NCI-H460 (cell line): ENCODE results near the gene AHRR. TPM values are rescaled to one million over a fixed set of nuclear protein-coding genes. Genes with fewer than 3 reads are reported as not detected.
A peak's percentile ranks its signal among the peaks of the same experiment; 100 is the strongest.
"Not testable (repeated sequence)": the region's sequence is repeated elsewhere in the genome, so short reads cannot be mapped to it uniquely, and the experiment has no call there.

ENCODE experiments used
- DNase-seq: peaks from one replicate; pipeline ENCODE4 v3.0.0-alpha.2; 2016; ENCODE audit warnings: low read depth; ENCODE audit errors: extremely low read depth
- total RNA-seq: library from RNA; depleted of rRNA; stranded (reverse); fragments of >200 nt; shearing (Covaris generic); gene quantifications from 2 replicates; pipeline ENCODE4 v1.2.3, GENCODE V29; 2014

Gene AHRR
- total RNA-seq, 1 experiment from 2014 or later: 3.7 TPM

- no peak for DNase-seq
Observed at GRCh38 chr5:362978-363765, 41.7 kb downstream of the AHRR start.

DNA sequence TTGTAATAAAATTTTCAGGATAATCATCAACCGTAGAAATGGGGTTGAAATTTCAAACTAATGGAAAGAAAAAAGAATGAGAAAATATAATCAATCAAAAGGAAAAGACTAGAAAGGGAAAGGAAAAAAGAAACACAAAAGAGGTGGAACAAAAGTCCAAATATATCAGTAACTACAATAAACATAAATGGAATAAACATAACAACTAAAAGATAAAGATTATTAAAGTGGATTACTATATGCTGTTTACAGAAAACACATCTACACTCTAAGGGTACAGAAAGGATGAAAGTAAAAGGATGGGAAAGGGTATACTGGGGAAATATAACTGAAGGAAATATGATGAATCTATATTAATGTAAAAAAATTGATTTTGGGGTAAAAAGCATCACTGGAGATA lies 43.0 kb downstream of the AHRR start:
- no peak for DNase-seq

- DNase-seq: no peak
Observed at GRCh38 chr5:366541-367357, 45.2 kb downstream of the AHRR start.

GRCh38 chr5:367358-368130 lies 46.0 kb downstream of the AHRR start:
- DNase-seq: no peak

DNA sequence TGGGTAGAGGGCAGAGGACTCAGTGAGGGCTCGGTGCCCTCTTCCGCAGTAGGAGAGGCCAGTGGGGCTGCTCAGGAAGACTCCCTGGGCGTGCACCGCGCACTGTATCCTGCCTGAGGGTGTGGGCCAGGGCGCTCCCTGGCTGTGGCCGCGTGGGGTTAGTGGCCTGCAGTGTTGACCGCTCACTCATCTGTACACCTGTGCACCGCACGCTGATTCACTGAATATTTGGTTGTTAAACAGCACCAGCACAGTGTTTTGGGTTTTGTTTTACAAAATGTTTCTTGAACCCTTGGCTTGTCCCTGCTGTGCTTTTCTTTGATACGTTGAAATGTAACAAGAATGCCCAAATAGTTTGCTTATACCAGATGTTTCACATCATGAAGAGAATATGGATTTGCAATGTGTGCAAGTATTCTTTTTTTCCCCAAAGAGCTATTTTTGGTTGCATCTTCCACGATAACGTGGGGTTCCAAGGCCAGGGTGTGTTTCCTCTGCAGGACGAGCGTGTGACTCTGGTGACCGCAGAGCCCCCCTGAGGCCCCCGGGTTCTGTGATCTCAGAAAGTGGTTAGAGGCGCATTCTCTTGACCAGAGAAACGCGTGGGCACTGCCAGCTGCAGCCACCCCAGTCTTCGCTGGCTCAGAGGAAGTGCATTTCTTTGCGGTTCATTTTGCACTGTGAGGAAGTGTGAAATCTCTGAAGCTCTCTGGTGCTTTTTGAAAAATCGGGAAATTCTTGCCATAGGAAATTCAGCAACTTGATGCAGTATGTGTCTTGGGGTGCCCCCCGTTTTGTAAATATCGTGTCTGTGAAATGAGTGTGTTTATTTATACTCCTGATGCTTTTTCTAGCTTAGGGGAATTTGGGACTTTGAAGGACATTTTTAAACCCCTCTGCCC lies 46.9 kb downstream of the AHRR start:
- DNase-seq: no peak

DNA sequence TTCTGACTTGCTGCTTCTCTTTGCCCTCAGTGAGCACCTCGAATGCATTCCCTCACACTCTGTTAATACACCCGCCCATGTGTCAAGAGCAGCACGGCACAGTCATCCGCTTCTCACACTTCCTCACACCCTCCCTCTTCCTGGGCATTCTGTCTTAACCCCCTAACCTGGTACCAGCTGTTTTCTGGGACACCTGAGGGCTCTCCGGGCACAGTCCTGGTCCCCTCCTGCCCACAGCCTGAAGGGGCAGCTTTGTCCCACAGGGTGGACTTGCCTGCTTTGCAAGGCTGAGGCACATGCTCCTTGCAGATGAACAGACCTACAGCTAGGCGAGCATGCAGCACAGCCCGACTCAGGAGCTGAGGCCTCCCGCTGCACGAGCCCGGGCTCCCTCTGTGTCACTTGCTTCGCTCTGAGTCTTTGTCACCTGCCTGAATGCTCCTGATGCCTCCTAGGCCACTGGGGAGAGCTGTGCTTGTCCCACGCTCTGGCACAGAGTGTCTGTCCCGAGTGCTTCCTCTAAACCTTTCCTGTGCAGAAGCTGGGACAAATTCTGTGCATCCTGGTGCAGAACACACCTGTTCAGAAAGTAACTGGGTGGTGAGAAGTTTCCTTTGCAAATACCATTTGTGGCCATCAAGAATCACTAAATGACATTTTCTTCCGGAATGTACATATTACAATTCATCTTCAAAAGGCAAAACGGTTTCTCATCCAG lies 47.8 kb downstream of the AHRR start:
- DNase-seq: no peak

DNA sequence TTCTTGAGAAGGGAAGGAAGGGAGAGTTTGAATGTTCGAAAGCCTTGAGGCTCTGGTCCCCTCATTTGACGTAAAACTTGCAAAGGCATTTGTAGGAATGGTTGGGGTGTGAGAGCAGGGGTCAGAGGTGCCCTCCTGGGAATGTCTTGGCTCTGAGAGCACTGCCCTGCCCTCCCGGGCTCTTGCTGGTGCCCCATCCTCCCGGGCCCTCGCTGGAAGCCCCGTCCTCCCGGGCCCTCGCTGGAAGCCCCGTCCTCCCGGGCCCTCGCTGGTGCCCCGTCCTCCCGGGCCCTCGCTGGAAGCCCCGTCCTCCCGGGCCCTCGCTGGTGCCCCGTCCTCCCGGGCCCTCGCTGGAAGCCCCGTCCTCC lies 48.3 kb downstream of the AHRR start:
- not testable (repeated sequence) for DNase-seq

DNA sequence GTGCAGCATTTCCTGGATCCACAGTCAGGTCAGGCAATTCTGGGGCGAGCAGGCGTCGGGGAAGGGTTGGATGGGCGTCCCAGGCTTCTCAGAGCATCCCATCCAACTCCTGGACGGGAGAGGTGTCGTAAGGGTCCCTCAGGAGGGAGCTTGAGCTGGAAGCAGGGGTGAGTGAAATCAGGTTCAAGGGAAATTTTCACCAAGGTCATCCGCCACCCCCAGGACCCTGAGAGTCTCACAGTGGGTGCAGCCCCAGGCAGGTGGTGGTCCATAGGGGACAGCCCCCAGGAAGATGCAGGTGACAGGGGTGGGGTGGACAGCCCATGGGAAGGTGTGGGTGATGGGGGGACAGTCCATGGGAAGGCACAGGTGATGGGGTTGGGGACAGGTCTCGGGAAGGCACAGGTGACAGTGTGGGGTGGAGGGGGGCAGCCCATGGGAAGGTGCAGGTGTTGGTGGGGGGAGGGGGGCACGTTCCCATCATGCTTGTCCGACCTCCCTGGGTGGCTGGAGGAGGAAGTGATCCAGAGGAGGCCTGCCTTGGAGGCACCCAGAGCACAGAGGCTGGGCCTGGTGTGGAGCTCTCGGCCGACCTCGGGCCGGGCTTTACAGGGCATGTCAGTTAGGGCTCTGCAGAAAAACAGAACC lies 48.9 kb downstream of the AHRR start:
- DNase-seq: no peak

GRCh38 chr5:370959-371810 lies 49.7 kb downstream of the AHRR start:
- no peak for DNase-seq

DNA sequence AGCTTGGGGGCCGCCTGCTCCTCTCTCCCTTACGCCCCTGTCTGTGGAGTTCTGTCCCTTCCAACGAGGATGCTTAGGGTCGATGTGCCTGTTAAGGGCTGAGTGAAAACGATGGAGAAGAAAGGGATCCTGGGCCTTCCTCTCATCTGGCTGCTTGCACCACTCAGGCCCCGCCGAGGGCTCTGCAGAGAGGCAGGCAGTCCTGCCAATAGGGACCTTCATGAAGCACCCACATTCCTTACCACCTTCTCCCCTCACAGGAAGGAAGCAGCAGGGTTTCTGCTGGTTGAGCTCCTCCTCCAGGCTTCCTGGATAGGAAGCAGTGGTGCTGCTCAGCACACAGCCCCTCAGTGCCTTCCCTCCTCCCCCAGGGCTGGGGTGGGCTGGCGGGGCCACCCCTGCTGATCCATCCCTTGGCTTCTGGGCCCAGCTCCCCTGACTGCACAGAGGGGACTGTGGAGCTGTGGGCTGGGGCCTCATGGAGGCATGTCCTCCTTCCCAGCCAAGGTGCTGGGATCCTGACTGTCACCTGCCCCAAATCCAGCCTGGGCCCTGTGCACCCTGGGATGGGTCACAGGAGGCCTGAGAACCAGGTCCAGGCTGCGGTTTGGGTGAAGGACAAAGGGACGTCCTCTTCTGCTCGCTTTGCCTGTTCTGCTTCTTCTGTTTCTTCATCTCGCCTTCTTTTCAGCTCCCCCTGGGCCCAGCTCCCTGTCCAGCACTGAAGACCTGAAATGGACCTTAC lies 50.5 kb downstream of the AHRR start:
- DNase-seq: no peak

DNA sequence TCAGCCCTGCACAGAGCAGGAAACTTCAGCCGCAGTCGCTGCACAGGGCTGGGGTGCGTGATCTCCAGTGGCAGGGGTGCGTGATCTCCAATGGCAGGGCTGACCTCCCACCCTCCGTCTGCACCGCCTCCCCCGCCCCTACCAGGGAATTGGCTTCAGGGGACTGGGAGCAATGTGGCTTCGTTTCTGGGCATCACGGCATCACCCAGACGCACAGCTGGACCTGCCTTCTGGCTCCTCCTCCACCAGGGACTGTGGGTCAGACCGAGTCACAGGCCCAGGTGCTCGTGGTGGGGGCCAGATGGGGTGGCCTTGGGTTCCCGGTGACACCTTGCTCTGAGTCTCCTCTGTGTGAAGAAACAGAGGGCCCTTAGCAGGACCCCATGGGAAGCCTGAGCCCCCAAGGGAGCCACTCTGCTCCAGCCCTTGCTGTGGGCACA lies 51.1 kb downstream of the AHRR start:
- DNase-seq: no peak

GRCh38 chr5:372996-373709 lies 51.6 kb downstream of the AHRR start:
- DNase-seq: no peak

DNA sequence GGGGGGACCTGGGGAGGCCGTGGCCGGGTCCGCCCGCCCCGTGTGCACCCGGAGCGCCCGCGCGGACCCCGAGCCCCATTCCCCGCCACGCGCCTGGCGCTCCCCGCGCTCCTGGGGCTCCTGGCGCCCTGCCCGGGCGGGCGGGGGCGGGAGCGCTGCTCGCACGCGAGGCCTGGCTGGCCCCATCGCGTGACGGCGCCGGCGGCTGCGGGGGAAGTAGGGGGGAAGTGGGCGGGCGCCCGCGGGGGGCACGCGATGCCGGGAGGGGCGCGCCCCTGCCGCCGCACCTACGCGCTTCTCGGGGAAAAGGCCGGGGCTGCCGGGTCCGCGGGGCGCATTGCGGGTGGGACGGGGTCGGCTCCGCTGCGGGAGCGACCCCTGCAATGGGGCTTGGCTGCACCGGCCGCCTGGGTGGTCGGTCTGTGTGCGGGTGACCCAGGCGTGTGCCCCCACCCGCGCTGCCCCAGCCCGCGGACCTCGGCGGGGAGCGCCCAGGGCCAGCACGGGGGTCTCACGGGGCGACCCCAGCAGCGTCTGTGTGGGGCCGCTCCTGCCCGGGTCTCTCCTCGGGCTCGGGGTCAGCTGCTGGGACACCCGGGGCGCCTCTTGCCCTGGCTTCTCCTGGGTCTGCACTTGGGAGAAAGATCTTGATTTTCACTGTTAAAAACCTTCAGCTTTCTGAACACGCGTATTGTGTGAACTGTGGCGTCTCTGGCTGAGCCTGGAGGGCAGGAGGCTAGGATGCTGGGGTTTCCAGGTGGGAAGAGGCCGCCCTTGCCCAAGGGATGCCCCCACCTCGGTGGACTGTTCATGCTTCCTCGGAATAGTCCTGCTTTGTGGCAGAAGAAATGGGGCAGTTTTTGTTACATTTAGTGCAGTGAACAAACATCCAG lies 52.4 kb downstream of the AHRR start:
- peak; percentile 15 for DNase-seq

DNA sequence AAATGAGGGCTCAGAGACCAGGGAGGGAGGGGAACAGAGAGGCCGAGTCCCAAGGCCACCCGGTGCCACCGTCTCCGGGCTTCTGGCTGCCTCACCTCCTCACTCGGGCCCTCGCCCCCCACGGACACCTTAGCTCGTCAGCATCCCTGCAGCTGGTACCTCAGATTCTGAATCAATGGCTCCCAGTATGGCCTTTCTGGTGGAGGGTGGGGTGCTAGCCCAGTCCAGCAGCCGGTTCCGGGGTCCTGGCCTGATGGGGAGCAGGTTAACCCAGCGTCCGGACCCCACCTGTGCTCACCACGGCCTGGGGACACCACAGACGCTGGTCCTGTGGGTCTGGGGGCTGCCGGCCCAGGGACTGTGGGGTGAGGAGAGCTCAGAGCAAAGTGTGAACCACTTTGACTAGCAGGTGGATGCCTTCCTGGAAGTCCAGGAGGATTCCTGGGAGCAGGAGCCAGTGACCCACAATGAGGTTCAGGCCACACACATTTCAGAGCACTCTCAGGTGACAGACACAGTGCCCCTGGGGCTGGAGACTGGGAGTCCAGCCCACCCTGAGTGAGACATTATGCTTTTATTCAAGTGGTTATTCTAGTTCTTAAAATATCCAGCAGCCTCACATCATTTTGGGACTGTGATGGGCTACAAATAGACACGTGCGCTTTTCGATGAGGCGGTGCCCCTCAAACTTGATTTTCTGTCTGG lies 53.3 kb downstream of the AHRR start:
- DNase-seq: no peak

DNA sequence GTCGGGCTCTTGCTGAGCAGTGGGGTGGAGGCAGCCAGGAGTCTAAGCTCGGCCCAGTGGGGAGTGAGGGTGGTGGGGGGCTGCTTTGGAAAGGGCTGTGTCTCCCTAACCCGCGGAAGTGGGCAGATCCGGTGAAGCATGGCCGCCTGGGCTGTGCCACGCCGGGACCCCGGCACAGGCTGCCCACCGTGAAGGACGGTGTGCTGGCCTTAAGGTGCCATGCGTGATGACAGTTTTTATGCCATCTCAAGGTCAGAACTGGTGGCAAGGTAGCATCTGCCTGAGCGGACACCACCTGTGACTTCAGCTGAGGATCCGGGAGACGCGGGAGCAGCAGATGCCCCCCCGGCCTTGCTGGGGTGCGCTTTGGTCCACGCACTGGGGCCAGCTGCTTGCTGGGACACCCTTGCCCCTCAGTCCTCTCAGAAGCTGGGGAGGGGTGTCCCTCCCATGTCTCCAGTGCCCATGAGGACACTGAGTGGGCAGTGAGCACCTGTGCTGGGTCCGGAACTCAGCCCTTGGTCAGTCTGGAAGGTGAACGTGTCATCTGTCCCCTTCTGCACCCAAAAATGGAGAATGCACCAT lies 53.9 kb downstream of the AHRR start:
- no peak for DNase-seq
